DOHH2 (cell line): ENCODE measurements around the gene GKN2.

Experiments used
- H3F3A ChIP-seq: fragments of 200-600 bp; sonication (generic), shearing (Covaris generic); 2 replicates; pipeline ENCODE4 v1.6.0; 2016; ENCODE audit warnings: antibody characterized with exemption, mild to moderate bottlenecking; ENCODE audit not compliant: control insufficient read depth, insufficient read depth
- H3K27ac ChIP-seq: fragments of 200-600 bp; sonication (generic); 2 replicates; pipeline ENCODE4 v1.5.1; 2014; ENCODE audit warnings: low read depth, mild to moderate bottlenecking, low read length, moderate library complexity
- H3K27me3 ChIP-seq: fragments of 200-600 bp; sonication (generic); 2 replicates; pipeline ENCODE4 v1.6.1; 2014; ENCODE audit warnings: mild to moderate bottlenecking, low read length, mixed read lengths; ENCODE audit not compliant: control insufficient read depth
- H3K36me3 ChIP-seq: fragments of 200-600 bp; sonication (generic); 2 replicates; pipeline ENCODE4 v1.6.1; 2014; ENCODE audit warnings: mild to moderate bottlenecking, low read length, moderate library complexity, mixed read lengths; ENCODE audit not compliant: control insufficient read depth
- H3K4me1 ChIP-seq: fragments of 200-600 bp; sonication (generic); 2 replicates; pipeline ENCODE4 v1.6.1; 2014; ENCODE audit warnings: mild to moderate bottlenecking, low read length, mixed read lengths; ENCODE audit not compliant: control insufficient read depth
- H3K4me2 ChIP-seq: fragments of 200-600 bp; sonication (generic); 2 replicates; pipeline ENCODE4 v1.6.0; 2014; ENCODE audit warnings: mild to moderate bottlenecking, low read length, moderate library complexity
- H3K4me3 ChIP-seq: fragments of 200-600 bp; sonication (generic); 2 replicates; pipeline ENCODE4 v1.5.1; 2014; ENCODE audit warnings: mild to moderate bottlenecking, low read length, mixed read lengths
- H3K79me2 ChIP-seq: fragments of 200-600 bp; sonication (generic); 2 replicates; pipeline ENCODE4 v1.6.1; 2014; ENCODE audit warnings: mild to moderate bottlenecking, low read length, mixed read lengths; ENCODE audit not compliant: control insufficient read depth
- H3K9me2 ChIP-seq: fragments of 200-600 bp; sonication (generic); replicated peaks from 2 replicates; pipeline ENCODE4 v1.6.1; 2014; ENCODE audit warnings: mild to moderate bottlenecking, low read length, mixed read lengths; ENCODE audit not compliant: control insufficient read depth
- H3K9me3 ChIP-seq: fragments of 200-600 bp; sonication (generic); 2 replicates; pipeline ENCODE4 v1.6.1; 2014; ENCODE audit warnings: antibody characterized with exemption, low read length, mixed read lengths; ENCODE audit not compliant: control insufficient read depth, insufficient read depth
- H4K20me1 ChIP-seq: fragments of 200-600 bp; sonication (generic); 2 replicates; pipeline ENCODE4 v1.6.0; 2014; ENCODE audit warnings: low read depth, mild to moderate bottlenecking, antibody characterized with exemption, low read length, moderate library complexity; ENCODE audit not compliant: control insufficient read depth, insufficient read depth
- EZH2phosphoT487 ChIP-seq: fragments of 200-600 bp; sonication (generic); IDR thresholded peaks from 2 replicates; pipeline ENCODE4 v1.6.1; 2017; ENCODE audit warnings: borderline replicate concordance, mild to moderate bottlenecking, antibody characterized with exemption, low read length, moderate library complexity, mixed read lengths
- TF ChIP-seq, protein P1 (sequence below): fragments of 200-600 bp; sonication (generic); IDR thresholded peaks from one replicate; pipeline ENCODE4 v1.5.1; 2014; ENCODE audit warnings: antibody characterized with exemption, mild to moderate bottlenecking, low read depth, low read length; ENCODE audit not compliant: poor library complexity, severe bottlenecking

GKN2 gene

DNA sequence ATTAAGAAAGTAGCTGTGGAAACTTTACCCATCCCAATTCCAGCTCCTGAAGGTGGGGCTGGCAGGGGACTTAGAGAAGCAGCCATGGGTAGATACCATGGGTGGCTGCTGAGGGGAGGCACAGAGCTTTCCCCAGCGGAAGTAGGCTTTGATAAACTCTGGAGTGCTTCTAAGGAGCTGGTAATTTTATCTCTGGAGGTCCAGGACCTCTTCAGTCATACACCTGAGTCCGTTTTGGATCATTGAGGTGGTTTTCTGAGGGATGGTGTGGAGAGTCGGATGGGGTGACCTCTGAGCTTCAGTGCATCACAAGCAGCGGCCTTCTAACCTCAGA is 44.8 kb downstream of the GKN2 start:
- Histone ChIP-seq H4K20me1 (no peaks in the 10 kb centered on the region), H3K79me2 (no peaks in the 10 kb centered on the region), H3F3A (no peaks in the 10 kb centered on the region), H3K4me2 (peak overlapping the region; percentile 70), H3K36me3 (peaks cover 10% of the 10 kb centered on the region), H3K9me2 (no peaks in the 10 kb centered on the region), H3K9me3 (no peaks in the 10 kb centered on the region), H3K4me1 (peaks cover 32% of the 10 kb centered on the region), H3K4me3 (peak overlapping the region; percentile 59), H3K27me3 (no peaks in the 10 kb centered on the region), H3K27ac (peak overlapping the region; percentile 87)
- TF ChIP-seq EZH2phosphoT487: no peak
- TF ChIP-seq, protein P1, sequence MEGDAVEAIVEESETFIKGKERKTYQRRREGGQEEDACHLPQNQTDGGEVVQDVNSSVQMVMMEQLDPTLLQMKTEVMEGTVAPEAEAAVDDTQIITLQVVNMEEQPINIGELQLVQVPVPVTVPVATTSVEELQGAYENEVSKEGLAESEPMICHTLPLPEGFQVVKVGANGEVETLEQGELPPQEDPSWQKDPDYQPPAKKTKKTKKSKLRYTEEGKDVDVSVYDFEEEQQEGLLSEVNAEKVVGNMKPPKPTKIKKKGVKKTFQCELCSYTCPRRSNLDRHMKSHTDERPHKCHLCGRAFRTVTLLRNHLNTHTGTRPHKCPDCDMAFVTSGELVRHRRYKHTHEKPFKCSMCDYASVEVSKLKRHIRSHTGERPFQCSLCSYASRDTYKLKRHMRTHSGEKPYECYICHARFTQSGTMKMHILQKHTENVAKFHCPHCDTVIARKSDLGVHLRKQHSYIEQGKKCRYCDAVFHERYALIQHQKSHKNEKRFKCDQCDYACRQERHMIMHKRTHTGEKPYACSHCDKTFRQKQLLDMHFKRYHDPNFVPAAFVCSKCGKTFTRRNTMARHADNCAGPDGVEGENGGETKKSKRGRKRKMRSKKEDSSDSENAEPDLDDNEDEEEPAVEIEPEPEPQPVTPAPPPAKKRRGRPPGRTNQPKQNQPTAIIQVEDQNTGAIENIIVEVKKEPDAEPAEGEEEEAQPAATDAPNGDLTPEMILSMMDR: no peak

DNA sequence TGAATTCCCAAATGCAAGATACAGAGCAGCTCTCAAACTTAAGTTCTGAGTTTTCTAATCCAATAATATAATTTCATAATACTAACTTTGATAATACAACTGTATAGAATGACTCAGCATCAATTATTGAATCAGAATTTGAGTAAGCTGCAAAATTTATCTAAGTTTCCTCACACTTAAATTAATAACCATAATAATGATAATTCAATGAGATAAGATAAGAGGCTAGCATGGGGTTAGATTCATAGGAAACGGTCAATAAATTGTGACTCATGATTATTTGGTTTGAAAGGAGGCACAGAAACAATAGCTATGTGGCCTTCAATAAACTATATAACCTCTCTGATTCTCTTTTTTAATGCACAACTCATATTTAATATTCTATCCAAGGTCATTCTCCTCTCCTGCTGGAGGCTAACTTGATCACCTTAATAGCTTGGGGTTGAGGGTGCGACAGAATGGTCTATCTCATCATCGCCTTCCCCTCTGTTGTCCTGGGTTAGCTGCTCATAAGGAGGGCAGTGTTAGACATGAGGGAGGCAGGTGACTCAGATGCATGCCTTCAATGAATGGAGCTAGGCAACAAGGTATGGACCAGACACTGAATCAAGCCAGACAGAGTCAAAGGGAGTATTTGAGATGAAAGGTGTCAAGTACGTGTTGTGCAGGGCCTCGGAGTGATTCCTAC is 45.3 kb downstream of the GKN2 start:
- Histone ChIP-seq H3K27me3 (no peaks in the 10 kb centered on the region), H3K9me2 (no peaks in the 10 kb centered on the region), H4K20me1 (no peaks in the 10 kb centered on the region), H3K27ac (peak overlapping the region; percentile 87), H3K9me3 (no peaks in the 10 kb centered on the region), H3F3A (no peaks in the 10 kb centered on the region), H3K4me3 (peak overlapping the region; percentile 59), H3K4me1 (peaks cover 32% of the 10 kb centered on the region), H3K79me2 (no peaks in the 10 kb centered on the region), H3K4me2 (peak overlapping the region; percentile 70), H3K36me3 (peaks cover 10% of the 10 kb centered on the region)
- TF ChIP-seq, protein P1: no peak
- TF ChIP-seq EZH2phosphoT487: no peak

DNA sequence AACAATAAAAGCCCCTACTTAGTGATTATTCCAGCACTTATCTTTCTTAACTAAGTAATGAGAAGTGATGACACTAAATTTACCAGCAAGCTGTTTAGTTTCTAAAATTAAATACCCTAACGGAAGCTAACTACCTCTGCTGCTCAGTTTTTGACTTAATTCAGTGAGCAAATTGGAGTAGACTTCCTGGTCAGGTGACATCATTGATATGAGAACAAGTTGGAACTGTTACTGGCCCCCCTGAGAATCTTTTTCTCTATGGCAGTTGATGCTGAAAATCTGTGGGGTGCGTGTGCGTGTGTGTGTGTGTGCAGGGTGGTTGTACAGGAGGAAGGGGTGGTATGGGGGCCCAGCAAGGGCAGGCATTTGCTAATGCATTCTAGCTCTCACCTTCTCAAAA is 46.0 kb downstream of the GKN2 start:
- no peaks in the 10 kb centered on the region for H3F3A ChIP-seq
- no peaks in the 10 kb centered on the region for H3K9me2 ChIP-seq
- peaks cover 32% of the 10 kb centered on the region for H3K4me1 ChIP-seq
- H4K20me1 ChIP-seq: no peaks in the 10 kb centered on the region
- H3K4me3 ChIP-seq: no peak overlapping the region
- peaks cover 10% of the 10 kb centered on the region for H3K36me3 ChIP-seq
- H3K27me3 ChIP-seq: no peaks in the 10 kb centered on the region
- H3K9me3 ChIP-seq: no peaks in the 10 kb centered on the region
- H3K4me2 ChIP-seq: peak overlapping the region; percentile 32
- no peaks in the 10 kb centered on the region for H3K79me2 ChIP-seq
- TF ChIP-seq EZH2phosphoT487: no peak
- TF ChIP-seq, protein P1: no peak
- H3K27ac ChIP-seq: peak overlapping the region; percentile 9; the same call in 1 of the 2 replicates

DNA sequence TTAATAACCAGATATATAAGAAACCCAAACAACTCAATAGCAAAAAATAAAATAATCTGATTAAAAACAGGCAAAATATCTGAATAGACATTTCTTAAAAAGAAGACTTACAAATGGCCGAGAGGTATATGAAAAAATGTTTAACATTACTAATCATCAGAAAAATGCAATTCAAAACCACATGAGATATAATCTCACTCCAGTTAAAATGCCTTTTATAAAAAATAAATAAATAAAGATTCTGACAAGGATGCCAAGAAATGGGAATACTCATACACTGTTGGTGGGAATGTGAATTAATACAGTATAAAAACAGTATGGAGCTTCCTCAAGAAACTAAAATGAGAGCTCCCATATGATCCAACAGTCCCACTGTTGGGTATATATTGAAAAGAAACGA is 47.6 kb downstream of the GKN2 start:
- Histone ChIP-seq H3K9me2 (no peaks in the 10 kb centered on the region), H3F3A (no peaks in the 10 kb centered on the region), H3K27me3 (no peaks in the 10 kb centered on the region), H3K36me3 (peaks cover 10% of the 10 kb centered on the region), H3K4me2 (no peak overlapping the region), H3K4me1 (peaks cover 32% of the 10 kb centered on the region), H3K4me3 (no peak overlapping the region), H4K20me1 (no peaks in the 10 kb centered on the region), H3K9me3 (no peaks in the 10 kb centered on the region; the same call in 1 of the 2 replicates), H3K79me2 (no peaks in the 10 kb centered on the region), H3K27ac (no peak overlapping the region)
- TF ChIP-seq, protein P1: no peak
- TF ChIP-seq EZH2phosphoT487: no peak
